Endothelial cell (in vitro differentiated cells): ENCODE data around the gene UBLCP1. TPM values are rescaled to one million over a fixed set of nuclear protein-coding genes. Genes with fewer than 3 reads are reported as not detected.
"Not testable (repeated sequence)": the region's sequence is repeated elsewhere in the genome, so short reads cannot be mapped to it uniquely, and the experiment has no call there.

Source experiments
- DNase-seq: peaks from one replicate; pipeline ENCODE4 v3.0.0; 2021; ENCODE audit warnings: low spot score
- H3K27ac Mint-ChIP-seq: one replicate; pipeline ENCODE4 v1.8.0; 2021; ENCODE audit warnings: mixed read lengths, inconsistent platforms; ENCODE audit not compliant: unreplicated experiment
- H3K27me3 Mint-ChIP-seq: one replicate; pipeline ENCODE4 v1.8.0; 2021; ENCODE audit warnings: mild to moderate bottlenecking, moderate library complexity, mixed read lengths, inconsistent platforms; ENCODE audit not compliant: unreplicated experiment
- H3K36me3 Mint-ChIP-seq: one replicate; pipeline ENCODE4 v1.8.0; 2021; ENCODE audit warnings: mild to moderate bottlenecking, low read depth, mixed read lengths, inconsistent platforms; ENCODE audit not compliant: unreplicated experiment
- H3K4me1 Mint-ChIP-seq: one replicate; pipeline ENCODE4 v1.8.0; 2021; ENCODE audit warnings: mild to moderate bottlenecking, mixed read lengths, inconsistent platforms; ENCODE audit not compliant: unreplicated experiment
- H3K4me3 Mint-ChIP-seq: one replicate; pipeline ENCODE4 v1.8.0; 2021; ENCODE audit warnings: mild to moderate bottlenecking, mixed read lengths, inconsistent platforms; ENCODE audit not compliant: unreplicated experiment
- H3K9me3 Mint-ChIP-seq: one replicate; pipeline ENCODE4 v1.8.0; 2021; ENCODE audit warnings: mixed read lengths, inconsistent platforms; ENCODE audit not compliant: unreplicated experiment
- total RNA-seq: library from RNA; stranded (reverse); fragmentation: NEBNext Ultra II Directional; extraction: Animal tissue kit (Norgen Biotek cat#: 25700); gene quantifications from one replicate; pipeline ENCODE4 v1.2.1, GENCODE V29; 2021; ENCODE audit not compliant: unreplicated experiment
- TF ChIP-seq, protein P1 (sequence below): fragments of 200-600 bp; sonication (generic); IDR thresholded peaks from one replicate; pipeline ENCODE4 v1.5.0; 2021; ENCODE audit warnings: antibody characterized with exemption; ENCODE audit not compliant: unreplicated experiment

Gene UBLCP1
- total RNA-seq, 1 donor from 2014 or later, result 24.5 TPM

DNA sequence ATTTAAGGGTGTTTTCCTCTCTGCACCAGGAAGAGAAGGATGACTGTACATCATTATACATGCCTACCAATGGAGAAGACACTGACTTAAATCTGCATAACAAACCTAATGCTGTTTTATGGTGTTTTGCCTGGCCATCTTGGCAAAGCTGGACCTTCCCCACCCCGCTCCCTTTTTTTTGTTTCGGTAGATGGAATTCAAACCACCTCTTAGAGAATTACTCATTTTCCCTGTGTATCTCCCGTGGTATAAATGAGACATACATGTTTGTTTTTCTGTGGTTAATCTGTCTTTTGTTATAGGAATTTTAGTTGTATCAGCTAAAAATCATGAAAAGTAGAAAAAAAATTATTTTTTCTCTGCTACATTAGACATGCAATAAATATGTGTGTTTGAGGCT is 38.4 kb downstream of the UBLCP1 start:
- Mint-ChIP-seq H3K27me3 (peaks cover 5% of the 10 kb centered on the region), H3K4me1 (no peaks in the 10 kb centered on the region), H3K9me3 (peaks cover 22% of the 10 kb centered on the region), H3K4me3 (no peak overlapping the region), H3K27ac (no peak overlapping the region), H3K36me3 (peaks cover 11% of the 10 kb centered on the region)
- no peak for DNase-seq
- TF ChIP-seq, protein P1, sequence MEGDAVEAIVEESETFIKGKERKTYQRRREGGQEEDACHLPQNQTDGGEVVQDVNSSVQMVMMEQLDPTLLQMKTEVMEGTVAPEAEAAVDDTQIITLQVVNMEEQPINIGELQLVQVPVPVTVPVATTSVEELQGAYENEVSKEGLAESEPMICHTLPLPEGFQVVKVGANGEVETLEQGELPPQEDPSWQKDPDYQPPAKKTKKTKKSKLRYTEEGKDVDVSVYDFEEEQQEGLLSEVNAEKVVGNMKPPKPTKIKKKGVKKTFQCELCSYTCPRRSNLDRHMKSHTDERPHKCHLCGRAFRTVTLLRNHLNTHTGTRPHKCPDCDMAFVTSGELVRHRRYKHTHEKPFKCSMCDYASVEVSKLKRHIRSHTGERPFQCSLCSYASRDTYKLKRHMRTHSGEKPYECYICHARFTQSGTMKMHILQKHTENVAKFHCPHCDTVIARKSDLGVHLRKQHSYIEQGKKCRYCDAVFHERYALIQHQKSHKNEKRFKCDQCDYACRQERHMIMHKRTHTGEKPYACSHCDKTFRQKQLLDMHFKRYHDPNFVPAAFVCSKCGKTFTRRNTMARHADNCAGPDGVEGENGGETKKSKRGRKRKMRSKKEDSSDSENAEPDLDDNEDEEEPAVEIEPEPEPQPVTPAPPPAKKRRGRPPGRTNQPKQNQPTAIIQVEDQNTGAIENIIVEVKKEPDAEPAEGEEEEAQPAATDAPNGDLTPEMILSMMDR, result no peak

DNA sequence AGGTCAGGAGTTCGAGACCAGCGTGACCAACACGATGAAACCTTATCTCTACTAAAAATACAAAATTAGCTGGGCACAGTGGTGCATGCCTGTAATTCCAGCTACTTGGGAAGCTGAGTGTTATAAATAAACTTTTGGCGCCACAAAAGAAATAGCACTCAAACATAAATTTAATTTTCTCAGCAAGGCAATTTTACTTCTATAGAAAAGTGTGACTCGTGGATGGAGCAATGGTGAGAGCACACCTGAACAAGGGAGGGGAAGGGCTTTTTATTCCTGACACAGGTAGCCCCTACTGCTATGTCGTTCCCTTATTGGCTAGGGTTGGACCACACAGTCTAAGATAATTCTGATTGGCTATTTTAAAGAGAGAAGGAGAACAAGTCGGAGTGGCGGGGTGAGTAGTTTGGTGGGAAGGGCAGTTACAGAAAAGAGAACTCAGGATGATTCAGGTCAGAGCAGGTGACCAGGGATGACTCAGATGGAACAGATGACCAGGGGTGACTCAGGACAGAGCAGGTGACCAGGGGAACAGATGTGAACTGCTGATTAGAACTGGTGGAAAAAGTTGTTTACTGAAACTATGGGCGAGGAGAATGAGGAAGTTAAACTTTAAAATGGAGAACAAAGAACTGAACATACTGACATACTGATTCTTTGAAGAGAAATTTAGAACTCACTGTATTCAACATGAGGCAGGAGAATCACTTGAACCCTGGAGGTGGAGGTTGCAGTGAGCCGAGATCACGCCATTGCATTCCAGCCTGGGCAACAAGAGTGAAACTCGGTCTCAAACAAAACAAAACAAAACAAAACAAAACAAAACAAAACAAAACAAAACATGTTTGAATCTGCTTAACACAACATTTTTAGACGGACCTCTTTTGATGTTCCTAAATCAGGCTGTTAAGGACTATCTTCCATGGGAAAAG is 39.1 kb downstream of the UBLCP1 start:
- H3K4me3 Mint-ChIP-seq, H3K4me1 Mint-ChIP-seq, H3K27ac Mint-ChIP-seq, DNase-seq, H3K27me3 Mint-ChIP-seq: not testable (repeated sequence)
- Mint-ChIP-seq H3K9me3 (peaks cover 22% of the 10 kb centered on the region), H3K36me3 (peaks cover 11% of the 10 kb centered on the region)

DNA sequence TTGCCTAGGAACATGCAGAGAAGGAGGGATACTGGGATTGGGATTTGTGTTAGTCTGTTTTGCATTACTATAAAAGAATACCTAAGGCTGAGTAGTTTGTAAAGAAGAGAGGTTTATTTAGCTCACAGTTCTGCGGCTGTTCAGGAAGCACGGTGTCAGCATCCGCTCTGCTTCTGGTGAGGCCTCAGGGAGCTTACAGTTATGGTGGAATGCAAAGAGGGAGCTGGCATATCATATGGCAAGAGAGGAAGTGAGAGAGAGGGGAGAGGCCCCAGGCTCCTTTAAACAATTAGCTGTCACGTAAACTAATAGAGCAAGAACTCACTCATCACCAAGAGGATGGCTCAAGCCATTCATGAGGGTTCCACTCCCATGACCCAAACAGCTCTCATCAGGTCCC is 40.2 kb downstream of the UBLCP1 start:
- no peak for DNase-seq
- Mint-ChIP-seq H3K4me1 (no peaks in the 10 kb centered on the region), H3K9me3 (peaks cover 16% of the 10 kb centered on the region), H3K4me3 (no peak overlapping the region), H3K36me3 (peaks cover 11% of the 10 kb centered on the region), H3K27me3 (peaks cover 7% of the 10 kb centered on the region), H3K27ac (no peak overlapping the region)
- TF ChIP-seq, protein P1, result no peak

DNA sequence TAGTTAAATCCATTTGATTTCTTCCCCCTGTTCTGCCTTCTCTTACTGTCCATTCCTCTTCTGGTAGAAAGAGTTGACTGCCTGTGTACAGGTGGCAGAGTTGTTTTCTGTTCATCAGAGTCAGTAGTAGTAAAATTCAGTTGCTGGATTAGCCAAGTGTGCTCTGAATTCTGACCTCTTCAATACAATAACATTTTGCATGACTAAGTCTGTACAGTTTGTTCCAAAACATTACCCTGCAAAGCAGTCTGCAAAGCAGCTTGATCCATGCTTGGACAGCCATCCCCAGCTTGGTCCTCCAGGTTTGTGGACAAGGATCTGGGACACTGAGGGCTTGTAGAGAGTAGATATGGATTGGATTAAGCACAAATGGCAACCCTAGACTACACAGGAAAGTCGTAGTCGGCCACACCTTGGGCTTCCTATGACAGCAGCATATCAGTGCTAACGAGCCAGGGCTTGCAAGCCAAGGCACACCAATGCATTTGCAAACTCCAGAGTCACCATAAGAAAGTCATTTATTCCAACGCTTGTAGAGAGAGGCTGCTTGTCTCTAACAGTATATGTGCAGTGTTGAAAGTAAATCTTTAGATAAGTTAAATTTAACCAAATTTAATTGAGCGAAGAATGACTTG is 42.0 kb downstream of the UBLCP1 start:
- no peaks in the 10 kb centered on the region for H3K4me1 Mint-ChIP-seq
- H3K27ac Mint-ChIP-seq, result no peak overlapping the region
- H3K9me3 Mint-ChIP-seq, result peaks cover 9% of the 10 kb centered on the region
- H3K27me3 Mint-ChIP-seq, result peaks cover 4% of the 10 kb centered on the region
- TF ChIP-seq, protein P1, result no peak
- DNase-seq, result no peak
- H3K4me3 Mint-ChIP-seq, result no peak overlapping the region
- H3K36me3 Mint-ChIP-seq, result peaks cover 3% of the 10 kb centered on the region

DNA sequence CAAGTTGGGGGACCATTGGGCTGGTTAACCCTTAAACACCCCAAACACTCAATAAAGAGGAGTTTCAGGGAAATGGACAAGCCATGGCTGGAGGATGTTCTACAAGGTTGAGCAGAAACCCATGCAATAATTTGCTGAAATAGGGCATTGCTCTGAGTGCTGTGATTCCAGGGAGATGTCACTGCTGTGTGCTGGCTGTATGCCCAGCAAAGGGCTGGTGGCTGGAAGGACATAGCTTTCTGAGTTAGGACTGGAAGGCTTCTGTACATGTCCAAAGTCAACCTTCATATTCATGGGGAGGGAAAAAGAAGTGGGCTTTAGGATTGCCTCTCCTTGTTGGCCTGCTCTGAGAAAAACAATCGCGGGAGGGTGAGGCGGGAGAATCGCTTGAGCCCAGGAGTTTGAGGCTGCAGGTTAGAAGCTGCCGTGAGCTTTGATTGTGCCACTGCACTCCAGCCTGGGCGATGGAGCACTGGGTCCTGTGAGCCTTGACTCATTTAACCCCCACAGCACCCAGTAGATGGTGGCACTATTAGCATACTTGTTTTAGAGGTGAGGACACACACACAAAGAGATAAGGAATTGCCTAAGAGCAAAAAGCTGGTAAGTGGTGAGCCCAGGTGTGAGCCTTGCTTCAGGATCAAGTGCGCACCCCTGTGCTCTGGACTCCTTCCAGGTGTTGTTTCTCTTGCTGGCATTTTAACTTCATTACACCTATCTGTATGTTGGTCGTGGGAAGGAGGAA is 46.8 kb downstream of the UBLCP1 start:
- H3K27me3 Mint-ChIP-seq, result peaks cover 4% of the 10 kb centered on the region
- TF ChIP-seq, protein P1, result no peak
- DNase-seq, result no peak
- H3K9me3 Mint-ChIP-seq, result no peaks in the 10 kb centered on the region
- H3K36me3 Mint-ChIP-seq, result no peaks in the 10 kb centered on the region
- no peak overlapping the region for H3K27ac Mint-ChIP-seq
- H3K4me1 Mint-ChIP-seq, result no peaks in the 10 kb centered on the region
- no peak overlapping the region for H3K4me3 Mint-ChIP-seq
